NCI-H510A (cell line): ENCODE data around the gene TACR1.
"Not testable (repeated sequence)": the region's sequence is repeated elsewhere in the genome, so short reads cannot be mapped to it uniquely, and the experiment has no call there.

Source experiments
- DNase-seq: peaks from one replicate; lab custom pipeline; 2025; lab: John Stamatoyannopoulos, UW

Gene TACR1

DNA sequence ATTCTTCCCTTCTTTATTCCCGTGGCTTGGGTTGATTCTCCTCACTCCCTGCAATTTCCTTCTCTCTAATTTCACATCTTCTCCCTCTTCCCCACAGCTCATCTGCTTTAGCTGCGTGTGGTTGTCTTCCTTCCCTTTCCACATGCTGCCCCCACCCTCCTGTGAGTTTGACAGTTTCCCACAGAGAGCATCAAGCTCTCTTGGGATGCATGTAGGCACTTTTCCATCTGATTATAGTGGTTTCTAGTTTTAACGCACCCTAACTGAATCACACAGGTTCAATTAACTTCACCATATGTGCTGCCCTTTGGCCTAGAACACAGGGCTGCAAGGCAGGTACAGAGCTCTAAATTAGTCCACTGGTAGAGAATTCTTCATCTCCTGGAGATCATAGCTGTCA lies 110.5 kb downstream of the TACR1 start:
- no peak for DNase-seq

DNA sequence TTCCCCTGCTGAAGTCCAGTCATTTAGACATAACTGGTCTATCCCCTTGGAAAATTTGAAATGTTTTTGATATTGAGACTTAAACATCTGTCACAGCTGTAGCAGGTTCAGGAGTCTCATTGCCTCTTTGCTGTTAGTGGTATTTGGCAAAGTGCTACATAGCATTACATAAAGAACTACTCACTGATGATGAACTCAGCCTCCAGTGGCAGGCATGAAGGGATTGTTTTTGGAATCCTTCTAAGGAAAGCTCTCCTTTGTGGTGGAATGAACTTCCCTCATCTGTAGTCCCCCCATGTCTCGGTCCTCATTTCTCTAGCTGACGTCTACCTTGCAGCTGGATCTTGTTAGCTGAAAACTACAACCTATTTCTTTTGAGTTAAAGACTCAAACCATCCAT lies 111.6 kb downstream of the TACR1 start:
- no peak for DNase-seq

- DNase-seq = no peak
These were observed 119.7 kb downstream of the TACR1 start for GRCh38 chr2:75079575-75079974.

GRCh38 chr2:75077909-75078308 lies 121.4 kb downstream of the TACR1 start:
- DNase-seq = no peak

DNA sequence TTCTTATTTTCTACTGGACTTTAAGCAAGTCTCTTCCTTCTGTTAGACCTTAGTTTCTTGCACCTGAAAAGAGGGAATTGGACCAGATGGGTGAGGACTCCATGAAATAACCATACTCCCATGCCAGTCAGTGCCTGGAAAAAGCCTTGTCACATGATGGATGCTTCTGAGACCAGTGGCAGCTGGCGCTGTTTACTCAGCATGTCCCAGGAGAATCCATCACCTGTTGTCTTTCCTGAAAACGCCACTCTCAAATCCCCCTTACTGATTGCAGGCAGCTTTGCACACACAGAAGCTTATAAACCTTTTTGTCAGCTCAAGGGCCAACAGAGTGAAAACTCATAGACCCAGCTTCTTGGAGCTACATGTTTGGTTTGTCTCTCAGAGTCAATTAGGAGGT lies 123.2 kb downstream of the TACR1 start:
- peak; percentile 81 for DNase-seq

DNA sequence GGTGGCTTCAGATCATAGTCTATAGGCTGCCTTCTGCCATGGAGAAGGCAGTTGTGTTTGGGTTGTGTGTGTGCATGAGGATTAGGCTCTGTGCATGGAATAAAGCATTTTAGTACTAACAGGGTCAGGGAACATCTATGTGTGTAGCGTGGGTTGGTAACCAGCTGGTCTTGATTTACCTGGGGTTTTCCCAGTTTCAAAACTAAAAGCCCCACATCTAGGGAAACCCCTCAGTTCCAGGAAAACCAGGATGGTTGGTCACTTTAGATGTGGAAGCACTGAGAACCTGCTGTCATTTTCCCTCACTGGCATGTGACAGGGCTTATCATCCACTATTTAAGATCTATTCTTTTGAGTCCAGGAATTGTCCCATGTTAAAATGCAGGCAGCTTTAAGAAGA lies 124.6 kb downstream of the TACR1 start:
- no peak for DNase-seq

- DNase-seq = no peak
These were observed 125.1 kb downstream of the TACR1 start for GRCh38 chr2:75074228-75074627.

GRCh38 chr2:75071766-75072165 lies 127.6 kb downstream of the TACR1 start:
- DNase-seq = no peak

DNA sequence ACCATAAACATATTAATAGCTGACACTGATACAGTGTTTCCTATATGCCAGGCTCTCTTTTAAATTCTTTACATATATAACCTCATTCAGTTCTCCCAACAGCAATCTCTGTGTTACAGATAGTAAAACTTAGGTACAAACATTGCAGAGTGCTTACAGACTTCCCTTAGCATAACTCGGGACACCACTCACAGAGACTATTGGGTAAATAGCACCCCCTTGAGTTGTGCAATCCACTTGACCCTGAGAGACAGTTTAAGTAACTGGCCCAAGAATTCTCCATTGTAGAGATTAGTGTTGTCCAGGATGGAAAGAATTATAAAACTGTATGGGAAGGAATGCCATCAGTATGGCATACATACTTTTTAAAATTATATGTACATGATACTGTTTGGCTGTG lies 130.8 kb downstream of the TACR1 start:
- DNase-seq = no peak

DNA sequence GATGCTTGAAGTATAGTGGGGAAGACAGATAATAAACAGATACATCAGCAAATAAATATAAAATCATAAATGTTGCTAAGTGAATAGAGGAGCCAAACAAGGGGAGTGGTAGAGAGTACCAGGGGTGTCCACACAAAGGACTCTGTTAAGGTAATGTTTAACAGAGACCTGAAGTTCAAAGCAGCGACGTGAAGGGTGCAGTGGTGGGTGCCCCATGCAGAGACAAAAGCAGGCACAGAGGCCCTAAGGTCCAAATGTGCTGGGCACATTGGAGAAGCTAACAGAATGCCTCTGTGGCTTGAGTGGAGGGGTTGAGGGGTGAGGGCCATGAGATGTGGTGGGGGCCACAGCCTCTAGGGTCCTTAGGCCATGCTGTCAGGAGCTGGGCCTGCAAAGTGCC lies 131.8 kb downstream of the TACR1 start:
- DNase-seq = no peak

GRCh38 chr2:75066121-75066902 lies 133.0 kb downstream of the TACR1 start:
- no peak for DNase-seq

DNA sequence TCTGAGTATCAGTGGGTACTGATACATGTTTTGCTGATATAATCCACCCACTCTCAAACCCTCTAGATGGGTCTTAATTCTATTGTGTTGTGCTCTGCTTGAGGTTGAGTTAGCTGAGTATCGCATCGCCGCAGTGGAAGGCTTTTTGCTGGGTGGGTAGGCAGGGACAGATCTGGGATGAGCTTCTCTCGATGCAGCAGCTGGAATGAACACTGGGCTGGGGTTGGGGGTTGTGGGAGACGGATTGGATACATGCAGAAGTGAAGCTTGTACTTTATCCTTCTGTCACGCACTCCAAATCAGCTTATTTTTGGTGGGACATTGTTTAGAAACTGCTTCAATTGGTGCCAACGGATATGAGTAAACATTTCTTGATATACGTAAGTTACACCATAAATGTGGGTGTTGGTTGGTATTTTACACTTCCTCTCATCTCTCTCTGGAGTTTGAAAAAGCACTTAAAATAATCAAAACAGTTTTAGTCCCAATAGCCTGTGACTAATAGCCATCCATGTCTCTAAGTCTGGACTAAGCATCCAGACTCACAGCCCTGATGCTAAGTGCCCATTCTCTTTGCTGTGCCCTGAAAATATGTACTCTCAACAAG lies 133.8 kb downstream of the TACR1 start:
- no peak for DNase-seq

DNA sequence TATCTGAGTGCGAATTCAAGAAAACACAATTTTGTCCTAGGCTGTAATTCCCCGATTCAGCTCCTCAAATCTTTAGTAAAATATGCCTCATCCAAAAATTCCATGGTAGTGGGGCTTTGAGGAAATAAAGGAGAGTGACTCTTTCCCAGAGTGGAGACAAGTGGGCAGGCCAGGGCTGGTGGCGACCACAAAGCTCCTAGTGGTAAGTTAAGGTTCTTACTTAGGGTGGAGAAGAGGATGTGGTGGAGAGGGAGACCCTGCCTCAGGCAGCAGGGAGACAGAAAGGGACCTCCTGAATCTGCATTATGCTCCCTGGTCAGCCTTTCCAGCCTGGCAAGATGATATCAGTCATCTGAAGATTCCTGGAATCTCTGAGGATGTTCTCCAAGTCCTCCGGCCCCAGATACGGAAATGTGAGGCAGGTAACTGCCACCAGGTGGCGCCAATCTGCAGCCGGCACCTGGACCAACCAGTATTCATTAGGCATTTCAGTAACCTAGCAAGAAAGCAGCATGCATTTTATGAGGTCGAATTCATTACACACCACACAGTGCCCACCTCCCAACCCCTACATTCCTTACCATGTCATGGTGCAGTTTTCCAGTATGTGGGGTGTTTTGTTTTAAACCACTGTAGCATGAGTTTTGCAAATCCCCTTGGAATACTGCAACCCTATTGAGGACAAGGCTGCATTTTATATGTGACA lies 134.5 kb downstream of the TACR1 start:
- DNase-seq = no peak

- DNase-seq = no peak
These were observed 135.4 kb downstream of the TACR1 start for GRCh38 chr2:75063906-75064305.

DNA sequence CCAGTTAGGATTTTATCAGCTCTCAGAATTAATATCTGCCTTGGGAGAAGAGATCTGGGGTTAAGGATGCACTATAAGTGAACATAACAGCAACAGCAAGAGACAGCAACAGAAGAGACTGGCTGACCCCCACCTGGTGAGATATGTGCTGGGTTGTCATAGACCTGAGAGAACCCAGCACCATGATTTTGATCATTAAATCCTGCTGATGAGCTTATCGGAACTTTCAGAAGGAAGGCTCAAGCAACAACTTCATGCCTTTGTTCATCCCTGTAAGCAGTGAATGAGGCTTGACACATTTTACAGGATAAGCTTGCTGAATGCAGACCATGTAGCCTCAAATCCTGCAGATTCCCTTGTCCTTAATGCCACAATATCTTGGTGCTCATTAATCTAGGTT lies 140.9 kb downstream of the TACR1 start:
- no peak for DNase-seq

GRCh38 chr2:75057150-75057549 lies 142.2 kb downstream of the TACR1 start:
- DNase-seq = not testable (repeated sequence)

GRCh38 chr2:75055820-75056675 lies 143.3 kb downstream of the TACR1 start:
- no peak for DNase-seq

GRCh38 chr2:75055142-75055819 lies 144.0 kb downstream of the TACR1 start:
- no peak for DNase-seq

DNA sequence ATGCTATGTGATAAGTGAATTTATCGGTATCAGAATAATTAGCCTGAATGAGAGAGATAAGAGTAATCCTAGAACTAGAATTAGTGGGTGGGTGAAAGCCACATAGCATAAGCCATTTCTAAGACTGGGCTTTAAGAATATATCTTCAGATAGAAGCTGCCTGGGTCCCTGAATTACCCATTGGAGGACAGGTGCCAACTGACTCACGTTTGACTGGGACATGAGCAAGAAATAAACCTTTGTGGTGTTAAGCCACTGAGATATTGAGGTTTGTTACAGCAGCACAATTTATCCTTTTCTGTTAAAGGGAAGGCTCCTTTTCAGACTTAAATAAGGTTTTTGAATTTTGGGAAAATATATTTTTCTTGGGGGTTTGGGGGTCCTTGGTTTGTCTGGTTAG lies 145.0 kb downstream of the TACR1 start:
- no peak for DNase-seq

- peak; percentile 23 for DNase-seq
These were observed 145.7 kb downstream of the TACR1 start for GRCh38 chr2:75053484-75054112.

GRCh38 chr2:75047992-75048625 lies 151.2 kb downstream of the TACR1 start:
- no peak for DNase-seq
